B cell (primary cell): Measurements from ENCODE around the gene ARPP19. TPM values are rescaled to one million over a fixed set of nuclear protein-coding genes. Genes with fewer than 3 reads are reported as not detected.

Experiments
- ATAC-seq: fragments of 200-7000 bp; cut with Tn5 transposase; one replicate; pipeline ENCODE4 v1.10.0; 2021; ENCODE audit warnings: low read depth, mild to moderate bottlenecking, moderate number of reproducible peaks, moderate library complexity
- CTCF ChIA-PET: fragments of 350-600 bp; sonication (Branson Sonifier 250); formaldehyde crosslinking; loops from one replicate; lab custom pipeline; 2021; ENCODE audit warnings: antibody characterized with exemption, inconsistent platforms; lab: Charles Lee
- POLR2A ChIA-PET: fragments of 350-600 bp; sonication (Branson Sonifier 250); formaldehyde crosslinking; loops from one replicate; lab custom pipeline; 2021; ENCODE audit warnings: antibody characterized with exemption; lab: Charles Lee
- DNase-seq: peaks from one replicate; pipeline ENCODE4 v3.0.0; 2013
- H2AFZ ChIP-seq: 2 replicates; pipeline ENCODE4 v1.6.1; 2012; ENCODE audit warnings: mild to moderate bottlenecking, low read depth, low read length; ENCODE audit not compliant: insufficient read depth, poor library complexity, severe bottlenecking
- H3K27ac ChIP-seq, 2 donors: 1 replicate in 1 of 2; 2 replicates in 1 of 2; pipeline ENCODE4 v1.5.1; 2012 to 2013; ENCODE audit warnings: low read length in 2 of 2, mild to moderate bottlenecking in 2 of 2, moderate library complexity in 1 of 2
- H3K27me3 ChIP-seq, 4 experiments: fragments of 200-600 bp in 1 of 4; sonication (generic) in 1 of 4; replicated peaks in 1 of 4; 1 replicate in 2 of 4; 2 replicates in 2 of 4; pipeline versions ENCODE4 v1.6.1 to v1.7.0; 2013 to 2016; ENCODE audit warnings: low read length in 3 of 4, mild to moderate bottlenecking in 2 of 4, mixed read lengths in 1 of 4, moderate library complexity in 1 of 4; ENCODE audit not compliant: insufficient read depth in 4 of 4, control insufficient read depth in 3 of 4; ENCODE audit errors: control extremely low read depth in 1 of 4
- H3K36me3 ChIP-seq, 2 experiments: replicated peaks in 1 of 2; 1 replicate in 1 of 2; 2 replicates in 1 of 2; pipeline versions ENCODE4 v1.6.1 to v1.7.1; 2013; ENCODE audit warnings: low read length in 1 of 2; ENCODE audit not compliant: insufficient read depth in 2 of 2, control insufficient read depth in 1 of 2; ENCODE audit errors: control extremely low read depth in 1 of 2, extremely low read depth in 1 of 2
- H3K4me1 ChIP-seq, 2 donors: fragments of 200-600 bp in 1 of 2; sonication (generic) in 1 of 2; 1 replicate in 1 of 2; 2 replicates in 1 of 2; pipeline versions ENCODE4 v1.5.1 to v1.6.1; 2013 to 2017; ENCODE audit warnings: low read length in 2 of 2; ENCODE audit not compliant: control insufficient read depth in 2 of 2, insufficient read depth in 2 of 2
- H3K4me2 ChIP-seq: replicated peaks from 2 replicates; pipeline ENCODE3; 2012; ENCODE audit warnings: mild to moderate bottlenecking, low read depth, low read length; ENCODE audit not compliant: poor library complexity, severe bottlenecking
- H3K4me3 ChIP-seq, 5 experiments: fragments of 200-600 bp in 1 of 5; sonication (generic) in 1 of 5; 1 replicate in 3 of 5; 2 replicates in 2 of 5; pipeline versions ENCODE4 v1.5.1 to v1.7.0; 2011 to 2016; ENCODE audit warnings: low read length in 4 of 5, mild to moderate bottlenecking in 4 of 5, low read depth in 2 of 5, control low read depth in 1 of 5, moderate library complexity in 1 of 5; ENCODE audit not compliant: insufficient read depth in 1 of 5; ENCODE audit errors: control extremely low read depth in 1 of 5, extremely low read depth in 1 of 5
- H3K79me2 ChIP-seq: fragments of 200-600 bp; sonication (generic); one replicate; pipeline ENCODE4 v1.6.0; 2016; ENCODE audit warnings: low read length; ENCODE audit not compliant: control insufficient read depth, insufficient read depth
- H3K9ac ChIP-seq: fragments of 200-600 bp; sonication (generic); 2 replicates; pipeline ENCODE4 v1.6.1; 2017; ENCODE audit warnings: mild to moderate bottlenecking, low read length, moderate library complexity
- H3K9me3 ChIP-seq, 3 donors: one replicate each; pipeline versions ENCODE4 v1.6.1 to v1.7.1; 2013; ENCODE audit warnings: low read length in 2 of 3; ENCODE audit not compliant: control insufficient read depth in 2 of 3, insufficient read depth in 1 of 3; ENCODE audit errors: control extremely low read depth in 1 of 3
- H4K20me1 ChIP-seq: 2 replicates; pipeline ENCODE4 v1.6.0; 2012; ENCODE audit warnings: mild to moderate bottlenecking, low read length; ENCODE audit not compliant: insufficient read depth, control insufficient read depth, poor library complexity, severe bottlenecking
- H3K27ac Mint-ChIP-seq: one replicate; pipeline ENCODE4 v1.8.0; 2021; ENCODE audit warnings: mixed read lengths
- H3K27me3 Mint-ChIP-seq: one replicate; pipeline ENCODE4 v1.8.0; 2021; ENCODE audit warnings: mixed read lengths
- H3K4me1 Mint-ChIP-seq: one replicate; pipeline ENCODE4 v1.8.0; 2021; ENCODE audit warnings: mixed read lengths
- H3K4me3 Mint-ChIP-seq: one replicate; pipeline ENCODE4 v1.8.0; 2021; ENCODE audit warnings: mixed read lengths
- H3K9me3 Mint-ChIP-seq: one replicate; pipeline ENCODE4 v1.8.0; 2022; ENCODE audit warnings: mixed read lengths; ENCODE audit not compliant: insufficient read depth
- EZH2 ChIP-seq: IDR thresholded peaks from 2 replicates; pipeline ENCODE4 v1.6.1; 2012; ENCODE audit warnings: borderline replicate concordance, low read depth, mild to moderate bottlenecking, moderate library complexity, low read length; ENCODE audit not compliant: insufficient read depth, poor library complexity, severe bottlenecking
- WGBS: methylation state at CpG from one replicate; pipeline ENCODE4 v1.1.5; 2013; ENCODE audit warnings: missing lambda C conversion rate; ENCODE audit not compliant: insufficient coverage; 5-methylcytosine and 5-hydroxymethylcytosine counted together
- intact Hi-C: fragments of 100-400 bp; cut with micrococcal nuclease; formaldehyde crosslinking; loops from one replicate; pipeline ENCODE4 v1.10.0; 2022
- polyA plus RNA-seq: library from polyadenylated mRNA; depleted of rRNA; stranded (reverse); fragments of >200 nt; gene quantifications from 2 replicates; pipeline ENCODE4 v1.2.3, GENCODE V29; 2012
- total RNA-seq, 2 donors: library from RNA; stranded (reverse); fragments of 120-200 nt in 1 of 2; gene quantifications; 1 replicate in 1 of 2; 2 replicates in 1 of 2; pipeline versions ENCODE4 v1.2.3 to v1.2.4, GENCODE V29; 2013 to 2022
- TF ChIP-seq, protein P1 (sequence below): fragments of 200-600 bp; IDR thresholded peaks from one replicate; pipeline ENCODE4 v1.8.0; 2022; ENCODE audit warnings: antibody characterized with exemption, mild to moderate bottlenecking

Gene ARPP19
- total and polyA plus RNA-seq, 2 donors (not counting 1 experiment from before 2014, with no cell fraction given) = 22.0 to 147 TPM

DNA sequence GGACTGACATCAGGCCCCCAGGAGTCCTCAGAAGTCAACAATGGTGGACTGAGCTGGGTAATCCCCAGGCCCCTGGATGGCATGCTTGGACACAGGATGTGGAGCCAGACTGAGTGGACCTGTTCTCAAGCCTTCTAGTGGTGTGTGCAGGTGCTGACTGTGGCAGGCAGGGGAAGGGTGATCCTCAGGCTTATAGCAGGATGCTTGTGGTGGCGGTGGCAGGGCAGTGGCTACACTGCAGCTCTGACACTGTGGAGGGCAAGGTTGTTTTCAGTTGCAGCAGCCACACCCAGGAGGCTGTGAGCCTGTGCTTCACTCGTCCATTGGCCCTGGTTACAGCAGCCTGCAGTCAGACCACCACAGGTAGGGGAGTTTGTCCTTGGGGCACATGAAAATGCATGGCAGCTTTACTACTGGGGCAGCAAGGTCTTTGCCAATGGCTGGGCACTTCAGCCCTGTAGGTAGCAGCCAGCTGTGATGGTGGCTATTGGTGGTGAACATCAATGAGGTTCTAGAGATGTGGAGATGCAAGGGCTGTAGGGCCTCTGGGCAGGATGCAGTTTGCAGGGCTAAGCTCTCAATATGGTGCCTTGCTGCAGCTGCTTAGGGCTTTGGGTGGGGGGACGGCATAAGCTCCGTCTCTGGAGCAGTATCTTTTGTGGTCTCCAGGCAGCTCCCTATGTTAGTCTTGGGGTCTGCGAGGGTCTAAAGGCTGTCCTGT, 22.6 kb downstream of the ARPP19 start:
- DNase-seq (no peak), ATAC-seq (no peak)
- Histone ChIP-seq H3K4me1 (no peaks in the 10 kb centered on the region), H3K27ac (no peak overlapping the region), H3K27me3 (no peaks in the 10 kb centered on the region), H3K4me2 (no peak overlapping the region), H3K9me3 (peaks cover 0 to 13% (median 4%) of the 10 kb centered on the region in 3 donors), H3K4me3 (no peak overlapping the region), H3K36me3 (peaks cover 1 to 34% of the 10 kb centered on the region in 2 experiments), H4K20me1 (no peaks in the 10 kb centered on the region), H3K79me2 (no peaks in the 10 kb centered on the region), H3K9ac (no peak overlapping the region), H2AFZ (no peak overlapping the region)
- 89% methylated on average over 4 of the region's 5 CpGs for WGBS
- TF ChIP-seq, protein P1, sequence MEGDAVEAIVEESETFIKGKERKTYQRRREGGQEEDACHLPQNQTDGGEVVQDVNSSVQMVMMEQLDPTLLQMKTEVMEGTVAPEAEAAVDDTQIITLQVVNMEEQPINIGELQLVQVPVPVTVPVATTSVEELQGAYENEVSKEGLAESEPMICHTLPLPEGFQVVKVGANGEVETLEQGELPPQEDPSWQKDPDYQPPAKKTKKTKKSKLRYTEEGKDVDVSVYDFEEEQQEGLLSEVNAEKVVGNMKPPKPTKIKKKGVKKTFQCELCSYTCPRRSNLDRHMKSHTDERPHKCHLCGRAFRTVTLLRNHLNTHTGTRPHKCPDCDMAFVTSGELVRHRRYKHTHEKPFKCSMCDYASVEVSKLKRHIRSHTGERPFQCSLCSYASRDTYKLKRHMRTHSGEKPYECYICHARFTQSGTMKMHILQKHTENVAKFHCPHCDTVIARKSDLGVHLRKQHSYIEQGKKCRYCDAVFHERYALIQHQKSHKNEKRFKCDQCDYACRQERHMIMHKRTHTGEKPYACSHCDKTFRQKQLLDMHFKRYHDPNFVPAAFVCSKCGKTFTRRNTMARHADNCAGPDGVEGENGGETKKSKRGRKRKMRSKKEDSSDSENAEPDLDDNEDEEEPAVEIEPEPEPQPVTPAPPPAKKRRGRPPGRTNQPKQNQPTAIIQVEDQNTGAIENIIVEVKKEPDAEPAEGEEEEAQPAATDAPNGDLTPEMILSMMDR = no peak
- intact Hi-C loops = no loop called here
- no peak overlapping the region for H3K4me3 Mint-ChIP-seq
- CTCF ChIA-PET = interaction anchor here (1.9 kb wide), 1 partner anchor 80 kb away, joined by 5 read pairs; no protein-coding TSS in a partner anchor
- no peaks in the 10 kb centered on the region for H3K4me1 Mint-ChIP-seq
- no peak overlapping the region for H3K27ac Mint-ChIP-seq
- no peaks in the 10 kb centered on the region for H3K27me3 Mint-ChIP-seq
- peaks cover 5% of the 10 kb centered on the region for H3K9me3 Mint-ChIP-seq
- POLR2A ChIA-PET = no interaction called here

DNA sequence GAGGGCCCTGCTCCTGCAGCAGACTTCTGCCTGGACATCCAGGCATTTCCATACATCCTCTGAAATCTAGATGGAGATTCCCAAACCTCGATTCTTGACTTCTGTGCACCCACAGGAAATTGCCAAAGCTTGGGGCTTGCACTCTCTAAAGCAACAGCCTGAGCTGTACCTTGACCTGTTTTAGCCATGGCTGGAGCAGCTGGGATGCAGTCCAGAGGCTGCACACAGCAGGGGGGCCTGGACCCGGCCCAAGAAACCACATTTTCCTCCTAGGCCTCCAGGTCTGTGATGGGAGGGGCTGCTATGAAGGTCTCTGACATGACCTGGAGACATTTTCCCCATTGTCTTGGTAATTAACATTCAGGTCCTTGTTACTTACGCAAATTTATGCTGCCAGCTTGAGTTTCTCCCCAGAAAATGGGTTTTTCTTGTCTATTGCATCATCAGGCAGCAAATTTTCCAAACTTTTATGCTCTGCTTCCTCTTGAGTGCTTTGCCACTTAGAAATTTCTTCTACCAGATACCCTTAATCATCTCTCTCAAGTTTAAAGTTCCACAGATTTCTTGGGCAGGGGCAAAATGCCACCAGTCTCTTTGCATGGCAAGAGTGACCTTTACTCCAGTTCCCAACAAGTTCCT, 28.3 kb downstream of the ARPP19 start:
- H2AFZ ChIP-seq = no peak overlapping the region
- no peaks in the 10 kb centered on the region for H3K4me1 Mint-ChIP-seq
- ATAC-seq (no peak), DNase-seq (no peak)
- H3K9me3 Mint-ChIP-seq = peaks cover 5% of the 10 kb centered on the region
- no peaks in the 10 kb centered on the region for H4K20me1 ChIP-seq
- no peak overlapping the region for H3K27ac ChIP-seq
- intact Hi-C loops = no loop called here
- peaks cover 3% of the 10 kb centered on the region for H3K27me3 Mint-ChIP-seq
- H3K9ac ChIP-seq = no peak overlapping the region
- TF ChIP-seq, protein P1 = no peak
- no peak for TF ChIP-seq EZH2
- CTCF ChIA-PET = no interaction called here
- POLR2A ChIA-PET = no interaction called here
- 91% methylated on average over 3 of the region's 3 CpGs for WGBS
- H3K4me3 Mint-ChIP-seq = no peak overlapping the region
- H3K4me1 ChIP-seq = no peaks in the 10 kb centered on the region
- H3K27me3 ChIP-seq = no peaks in the 10 kb centered on the region
- H3K4me3 ChIP-seq = no peak overlapping the region
- no peak overlapping the region for H3K27ac Mint-ChIP-seq
- peaks cover 0 to 12% (median 0%) of the 10 kb centered on the region in 3 donors for H3K9me3 ChIP-seq
- H3K79me2 ChIP-seq = no peaks in the 10 kb centered on the region
- no peaks in the 10 kb centered on the region for H3K36me3 ChIP-seq
- no peak overlapping the region for H3K4me2 ChIP-seq
